Measurements from ENCODE around the gene TMEM192.
"Not testable (repeated sequence)": the region's sequence is repeated elsewhere in the genome, so short reads cannot be mapped to it uniquely, and the experiment has no call there.

Gene TMEM192

GRCh38 chr4:165048170-165048569 lies 64.5 kb downstream of the TMEM192 start:
- no peak for DNase-seq (ENCODE audit: low read depth)
- TF ChIP-seq, protein P1, sequence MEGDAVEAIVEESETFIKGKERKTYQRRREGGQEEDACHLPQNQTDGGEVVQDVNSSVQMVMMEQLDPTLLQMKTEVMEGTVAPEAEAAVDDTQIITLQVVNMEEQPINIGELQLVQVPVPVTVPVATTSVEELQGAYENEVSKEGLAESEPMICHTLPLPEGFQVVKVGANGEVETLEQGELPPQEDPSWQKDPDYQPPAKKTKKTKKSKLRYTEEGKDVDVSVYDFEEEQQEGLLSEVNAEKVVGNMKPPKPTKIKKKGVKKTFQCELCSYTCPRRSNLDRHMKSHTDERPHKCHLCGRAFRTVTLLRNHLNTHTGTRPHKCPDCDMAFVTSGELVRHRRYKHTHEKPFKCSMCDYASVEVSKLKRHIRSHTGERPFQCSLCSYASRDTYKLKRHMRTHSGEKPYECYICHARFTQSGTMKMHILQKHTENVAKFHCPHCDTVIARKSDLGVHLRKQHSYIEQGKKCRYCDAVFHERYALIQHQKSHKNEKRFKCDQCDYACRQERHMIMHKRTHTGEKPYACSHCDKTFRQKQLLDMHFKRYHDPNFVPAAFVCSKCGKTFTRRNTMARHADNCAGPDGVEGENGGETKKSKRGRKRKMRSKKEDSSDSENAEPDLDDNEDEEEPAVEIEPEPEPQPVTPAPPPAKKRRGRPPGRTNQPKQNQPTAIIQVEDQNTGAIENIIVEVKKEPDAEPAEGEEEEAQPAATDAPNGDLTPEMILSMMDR (IDR thresholded peaks at IDR 0.05; ENCODE audit: control insufficient read depth, extremely low read depth, insufficient read depth): no peak
- no peak overlapping the region for H3K4me3 ChIP-seq (ENCODE audit: low read depth, low read length)

- no peak for DNase-seq (ENCODE audit: low read depth)
- no peak within 1 kb of the TSS for H3K4me3 ChIP-seq (ENCODE audit: low read depth, low read length)
- TF ChIP-seq, protein P1 (IDR thresholded peaks at IDR 0.05; ENCODE audit: control insufficient read depth, extremely low read depth, insufficient read depth): no peak
Observed at GRCh38 chr4:165031436-165032211, 81.0 kb downstream of the TMEM192 start, which contains the start of gene TRIM60. Gene TRIM60 (plus strand): TSS chr4:165031999. CDS start chr4:165040073, 8,074 bp downstream.

GRCh38 chr4:165027762-165028402 lies 84.8 kb downstream of the TMEM192 start:
- TF ChIP-seq, protein P1 (IDR thresholded peaks at IDR 0.05; ENCODE audit: control insufficient read depth, extremely low read depth, insufficient read depth): no peak
- no peak for DNase-seq (ENCODE audit: low read depth)
- H3K4me3 ChIP-seq (ENCODE audit: low read depth, low read length): no peak overlapping the region

- DNase-seq (ENCODE audit: low read depth): not testable (repeated sequence)
Observed at GRCh38 chr4:165025782-165026181, 86.9 kb downstream of the TMEM192 start.

More at GRCh38 chr4:165025782-165026181, 86.9 kb downstream of the TMEM192 start:
- not testable (repeated sequence) for H3K4me3 ChIP-seq (ENCODE audit: low read depth, low read length)
